WTC11 (cell line): ENCODE results near the gene TMED4.

Experiments used
- CTCF ChIP-seq: fragments of 200-600 bp; IDR thresholded peaks from 2 replicates; pipeline ENCODE4 v1.8.0; 2022; ENCODE audit warnings: antibody characterized with exemption
- FOXP4 ChIP-seq: sonication (generic); formaldehyde crosslinking; IDR thresholded peaks from 2 replicates; pipeline ENCODE4 v1.8.0; 2022; ENCODE audit warnings: mild to moderate bottlenecking, missing genetic modification reagents
- NR2C2 ChIP-seq: sonication (generic); formaldehyde crosslinking; IDR thresholded peaks from 2 replicates; pipeline ENCODE4 v1.8.0; 2022; ENCODE audit warnings: mild to moderate bottlenecking, missing genetic modification reagents
- TEAD4 ChIP-seq: sonication (generic); formaldehyde crosslinking; IDR thresholded peaks from 2 replicates; pipeline ENCODE4 v1.8.0; 2022; ENCODE audit warnings: mild to moderate bottlenecking, missing genetic modification reagents

GRCh38 chr7:44547536-44548231 lies 34.3 kb downstream of the TMED4 start:
- no peak for TF ChIP-seq CTCF
- no peak for TF ChIP-seq NR2C2
- TF ChIP-seq TEAD4 (CRISPR knock-in tag): no peak
- TF ChIP-seq FOXP4: no peak
